GM12878 (cell line): ENCODE results near the gene AKNA. TPM values are rescaled to one million over a fixed set of nuclear protein-coding genes. Genes with fewer than 3 reads are reported as not detected.
A peak's percentile ranks its signal among the peaks of the same experiment; 100 is the strongest.
"Not testable (repeated sequence)": the region's sequence is repeated elsewhere in the genome, so short reads cannot be mapped to it uniquely, and the experiment has no call there.

Source experiments
- ATAC-seq: fragments of 200-7000 bp; cut with Tn5 transposase; 3 replicates; pipeline ENCODE4 v1.9.1; 2020; ENCODE audit warnings: mild to moderate bottlenecking, moderate library complexity
- BruUV-seq: library from RNA; stranded (reverse); fragments of 400-500 nt; replicated peaks from 2 replicates; lab custom pipeline; 2021; lab: Mats Ljungman, UMichigan
- CTCF ChIA-PET: fragments of 300-600 bp; sonication (Branson Sonifier 250); formaldehyde crosslinking; extraction: SDS; loops from one replicate; lab custom pipeline; 2021; ENCODE audit warnings: inconsistent platforms; lab: Yijun Ruan, JAX
- POLR2A ChIA-PET: fragments of 350-600 bp; formaldehyde crosslinking; extraction: SDS; loops from one replicate; lab custom pipeline; 2021; ENCODE audit warnings: inconsistent platforms; lab: Charles Lee
- RAD21 ChIA-PET: fragments of 300-600 bp; sonication (Branson Sonifier 250); formaldehyde crosslinking; loops from one replicate; lab custom pipeline; 2023; ENCODE audit warnings: antibody characterized with exemption; ENCODE audit not compliant: unreplicated experiment; lab: Charles Lee
- SMC1A ChIA-PET: fragments of 300-600 bp; sonication (Branson Sonifier 250); formaldehyde crosslinking; loops from one replicate; lab custom pipeline; 2023; ENCODE audit not compliant: unreplicated experiment, uncharacterized antibody; lab: Charles Lee
- DNase-seq: peaks from one replicate; pipeline ENCODE4 v3.0.0-alpha.2; 2011; ENCODE audit warnings: low read depth, low spot score
- FAIRE-seq: peaks from 3 replicates; lab custom pipeline; 2011; peaks lifted over from hg19 to GRCh38; lab: Jason Lieb, UNC
- H2AFZ ChIP-seq: 2 replicates; pipeline ENCODE4 v1.6.0; 2011; ENCODE audit warnings: low read depth, low read length, control low read depth; ENCODE audit not compliant: control insufficient read depth
- H3K27ac ChIP-seq: 2 replicates; pipeline ENCODE4 v1.5.1; 2011; ENCODE audit warnings: control low read depth; ENCODE audit not compliant: control insufficient read depth, insufficient read depth
- H3K27me3 ChIP-seq, 2 experiments: replicated peaks in 1 of 2; 2 replicates each; pipeline versions ENCODE4 v1.6.0 to v1.6.1; 2011; ENCODE audit warnings: low read length in 1 of 2; ENCODE audit not compliant: control insufficient read depth in 2 of 2, insufficient read depth in 2 of 2
- H3K36me3 ChIP-seq, 2 experiments: 2 replicates each; pipeline ENCODE4 v1.5.1; 2011; ENCODE audit warnings: low read length in 1 of 2; ENCODE audit not compliant: control insufficient read depth in 2 of 2, insufficient read depth in 2 of 2
- H3K4me1 ChIP-seq: 2 replicates; pipeline ENCODE4 v1.6.1; 2011; ENCODE audit warnings: mild to moderate bottlenecking, low read length, moderate library complexity, mixed read lengths; ENCODE audit not compliant: control insufficient read depth, insufficient read depth
- H3K4me2 ChIP-seq: 2 replicates; pipeline ENCODE4 v1.6.0; 2011; ENCODE audit warnings: control low read depth; ENCODE audit not compliant: control insufficient read depth, insufficient read depth
- H3K4me3 ChIP-seq: fragments of 200-600 bp; sonication (generic); 2 replicates; pipeline ENCODE4 v1.5.1; 2016
- H3K79me2 ChIP-seq: 2 replicates; pipeline ENCODE4 v1.6.0; 2011; ENCODE audit warnings: low read length; ENCODE audit not compliant: control insufficient read depth, insufficient read depth
- H3K9ac ChIP-seq: 2 replicates; pipeline ENCODE4 v1.8.0; 2011; ENCODE audit warnings: low read length, control low read depth, mixed read lengths; ENCODE audit not compliant: control insufficient read depth, insufficient read depth
- H3K9me3 ChIP-seq: replicated peaks from 3 replicates; pipeline ENCODE4 v1.5.1; 2011; ENCODE audit warnings: mild to moderate bottlenecking, low read length; ENCODE audit not compliant: control insufficient read depth, insufficient read depth
- H4K20me1 ChIP-seq: 2 replicates; pipeline ENCODE4 v1.6.0; 2011; ENCODE audit not compliant: control insufficient read depth, insufficient read depth
- GABPA ChIP-seq: IDR thresholded peaks from 2 replicates; pipeline ENCODE4 v1.6.1; 2014; ENCODE audit warnings: antibody characterized with exemption, low read depth, mild to moderate bottlenecking, inconsistent platforms
- POLR2A ChIP-seq: IDR thresholded peaks from 2 replicates; pipeline ENCODE4 v1.6.1; 2011; ENCODE audit warnings: low read depth, mild to moderate bottlenecking, low read length
- WGBS: methylation state at CpG from one replicate; pipeline ENCODE4 v1.1.6; 2016; ENCODE audit warnings: low lambda C conversion rate; ENCODE audit not compliant: insufficient replicate concordance, insufficient coverage; ENCODE audit errors: missing lambda C conversion rate; 5-methylcytosine and 5-hydroxymethylcytosine counted together
- in situ Hi-C: fragments of 300-500 bp; cut with MboI; formaldehyde crosslinking; loops from 9 replicates; pipeline ENCODE4 v1.14.3; 2018; ENCODE audit warnings: mixed read lengths
- intact Hi-C: fragments of 100-400 bp; cut with micrococcal nuclease; formaldehyde crosslinking; loops from one replicate; pipeline ENCODE4 v1.14.2; 2022; ENCODE audit not compliant: unreplicated experiment
- polyA plus RNA-seq, 11 experiments: library from polyadenylated mRNA; depleted of rRNA in 4 of 11; unstranded in 6 of 11; stranded (reverse) in 5 of 11; fragments of >200 nt; fragmentation: Nextera tagmentation in 4 of 11; fragmentation: Illumina TruSeq in 1 of 11; extraction: Ambion mirVana in 4 of 11; extraction: Trizol in 1 of 11; gene quantifications; 1 replicate in 1 of 11; 2 replicates in 10 of 11; pipeline versions ENCODE4 v1.2.1 to v1.2.3, GENCODE V29; 2011 to 2016; ENCODE audit warnings: inconsistent platforms in 2 of 11, missing spikeins in 2 of 11, low read depth in 1 of 11
- total RNA-seq, 4 experiments: library from RNA; depleted of rRNA in 3 of 4; stranded (reverse); fragments of >200 nt in 3 of 4; fragmentation: Illumina TruSeq in 1 of 4; extraction: Trizol in 1 of 4; gene quantifications; 2 replicates each; pipeline versions ENCODE4 v1.2.1 to v1.2.3, GENCODE V29; 2013 to 2021

Gene AKNA
- total and polyA plus RNA-seq, 10 of the 15 experiments (the other 5 are each of a cell fraction or from before 2014, with no cell fraction given), result 1.6 to 132 (median 35.3) TPM

- no peak overlapping the region for H2AFZ ChIP-seq
- RAD21 ChIA-PET, result no interaction called here
- H3K36me3 ChIP-seq, result peaks cover 24 to 30% of the 10 kb centered on the region in 2 experiments
- FAIRE-seq (no peak), DNase-seq (no peak), ATAC-seq (no peak)
- WGBS, result 89% methylated on average over 9 of the region's 9 CpGs
- peaks cover 6% of the 10 kb centered on the region; the same call in 1 of the 2 replicates for H3K4me1 ChIP-seq
- CTCF ChIA-PET, result interaction anchor here (1.2 kb wide), 1 partner anchor 71 kb away, joined by 3 read pairs; no protein-coding TSS in a partner anchor
- no peak overlapping the region for H3K4me2 ChIP-seq
- H3K27me3 ChIP-seq, result no peaks in the 10 kb centered on the region
- no peaks in the 10 kb centered on the region for H3K79me2 ChIP-seq
- SMC1A ChIA-PET, result no interaction called here
- intact Hi-C loops (no loop called here), in situ Hi-C loops (no loop called here)
- H3K9ac ChIP-seq, result no peak overlapping the region
- no peak overlapping the region for H3K27ac ChIP-seq
- no TSS peak for BruUV-seq
- peaks cover 3% of the 10 kb centered on the region; the same call in 2 of the 3 replicates for H3K9me3 ChIP-seq
- no peak overlapping the region for H3K4me3 ChIP-seq
- TF ChIP-seq POLR2A (peak; percentile 56), GABPA (no peak)
- TF ChIP-seq, all 136 proteins: peak for 1
- H4K20me1 ChIP-seq, result 0 out of 2 replicates have a peak, but pooled peaks cover 4% of the 10 kb centered on the region
- POLR2A ChIA-PET, result no interaction called here
Observed at GRCh38 chr9:114334490-114334889, 53.3 kb downstream of the AKNA start.

DNA sequence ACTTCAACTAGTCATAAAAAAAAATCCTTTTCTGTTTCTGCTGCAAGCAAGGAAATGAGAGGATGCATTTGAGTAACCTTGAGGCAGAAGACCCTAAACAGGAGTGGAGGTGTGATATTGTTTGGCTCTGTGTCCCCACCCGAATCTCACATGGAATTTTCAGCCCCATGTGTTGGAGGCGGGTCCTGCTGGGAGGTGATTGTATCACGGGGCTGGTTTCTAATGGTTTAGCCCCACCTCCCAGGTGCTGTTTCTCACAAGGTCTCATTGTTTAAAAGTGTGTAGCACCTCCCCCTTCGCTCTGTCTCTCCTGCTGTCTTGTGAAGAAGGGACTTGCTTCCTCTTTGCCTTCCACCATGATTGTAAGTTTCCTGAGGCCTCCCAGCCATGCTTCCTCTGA is 54.1 kb downstream of the AKNA start:
- H3K9ac ChIP-seq, ATAC-seq, intact Hi-C loops, H3K79me2 ChIP-seq, RAD21 ChIA-PET, H3K27me3 ChIP-seq, POLR2A ChIA-PET, SMC1A ChIA-PET, H3K9me3 ChIP-seq, H3K4me3 ChIP-seq, H3K27ac ChIP-seq, BruUV-seq, H2AFZ ChIP-seq, DNase-seq, in situ Hi-C loops, H3K4me1 ChIP-seq, H4K20me1 ChIP-seq, H3K4me2 ChIP-seq: not testable (repeated sequence)
- FAIRE-seq, result peak; percentile 31
- CTCF ChIA-PET, result interaction anchor here (1.2 kb wide), 1 partner anchor 72 kb away, joined by 3 read pairs; no protein-coding TSS in a partner anchor
- 69% methylated on average over 3 of the region's 4 CpGs for WGBS
- H3K36me3 ChIP-seq, result peaks cover 22 to 23% of the 10 kb centered on the region in 2 experiments
